NOMO-1 treated with dmso at 0.1 percent for 144 hours (cell line): ENCODE measurements around the gene CRADD.
"Not testable (repeated sequence)": the region's sequence is repeated elsewhere in the genome, so short reads cannot be mapped to it uniquely, and the experiment has no call there.

Source experiments
- DNase-seq: peaks from one replicate; lab custom pipeline; 2025; ENCODE audit not compliant: unreplicated experiment; lab: John Stamatoyannopoulos, UW

CRADD gene

DNA sequence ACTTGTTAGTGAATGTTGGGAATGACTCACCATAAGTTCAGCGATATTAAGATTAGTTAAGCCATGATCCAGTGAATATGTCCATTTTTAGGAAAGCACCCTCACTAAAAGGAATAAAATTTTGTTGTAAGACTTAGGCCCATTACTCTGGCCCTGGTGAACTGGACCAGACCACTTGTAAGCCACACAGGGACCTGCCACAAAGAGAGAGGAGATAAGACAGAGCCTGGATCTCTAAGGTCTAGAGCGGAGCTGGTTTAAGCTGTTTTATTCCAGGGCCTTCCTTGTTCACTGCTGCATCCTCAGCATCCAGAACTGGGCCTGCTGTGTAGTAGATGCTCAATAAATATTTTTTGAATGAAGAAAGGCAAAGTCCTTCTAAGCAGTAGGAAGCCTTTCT is 79.1 kb downstream of the CRADD start:
- no peak for DNase-seq

DNA sequence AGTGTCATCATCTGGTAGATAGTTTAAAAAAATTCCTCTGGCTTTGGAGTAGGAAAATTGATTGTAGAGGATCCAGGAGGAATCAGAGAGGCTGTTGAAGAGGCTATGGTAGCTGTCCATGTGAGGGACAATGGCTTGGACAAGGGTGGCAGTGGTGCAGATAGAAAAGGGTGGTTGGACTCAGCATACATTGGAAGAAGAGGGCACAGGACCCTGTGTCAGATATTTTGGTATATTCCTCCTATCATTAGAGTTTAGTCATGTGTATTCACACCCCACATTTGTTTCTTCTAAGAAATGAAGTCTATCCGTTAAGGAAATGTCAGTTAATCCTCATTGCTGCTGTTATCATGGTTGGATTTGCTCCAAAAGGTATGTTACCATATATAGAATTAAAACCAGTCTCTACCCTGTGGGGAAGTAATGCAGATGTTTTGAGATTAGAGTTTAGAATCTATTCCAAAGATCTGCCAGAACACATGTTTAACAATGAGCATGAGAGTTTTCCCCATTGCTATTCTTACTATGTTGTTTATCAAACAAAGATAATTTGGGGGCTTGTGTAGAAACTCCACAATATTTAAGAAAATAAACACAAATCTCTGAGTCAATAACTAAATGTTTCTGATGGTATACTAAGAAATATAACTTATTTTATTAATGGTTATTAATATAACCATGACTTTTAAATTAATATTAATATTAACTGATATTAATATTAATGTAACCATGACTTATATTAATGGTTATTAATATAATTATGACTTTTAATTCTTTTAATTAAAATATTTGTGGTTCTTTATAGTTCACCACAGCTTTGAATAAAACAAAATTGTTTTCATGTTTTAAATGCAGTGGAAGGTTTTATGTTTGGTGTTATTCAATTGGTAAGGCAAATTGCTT is 80.9 kb downstream of the CRADD start:
- no peak for DNase-seq

DNA sequence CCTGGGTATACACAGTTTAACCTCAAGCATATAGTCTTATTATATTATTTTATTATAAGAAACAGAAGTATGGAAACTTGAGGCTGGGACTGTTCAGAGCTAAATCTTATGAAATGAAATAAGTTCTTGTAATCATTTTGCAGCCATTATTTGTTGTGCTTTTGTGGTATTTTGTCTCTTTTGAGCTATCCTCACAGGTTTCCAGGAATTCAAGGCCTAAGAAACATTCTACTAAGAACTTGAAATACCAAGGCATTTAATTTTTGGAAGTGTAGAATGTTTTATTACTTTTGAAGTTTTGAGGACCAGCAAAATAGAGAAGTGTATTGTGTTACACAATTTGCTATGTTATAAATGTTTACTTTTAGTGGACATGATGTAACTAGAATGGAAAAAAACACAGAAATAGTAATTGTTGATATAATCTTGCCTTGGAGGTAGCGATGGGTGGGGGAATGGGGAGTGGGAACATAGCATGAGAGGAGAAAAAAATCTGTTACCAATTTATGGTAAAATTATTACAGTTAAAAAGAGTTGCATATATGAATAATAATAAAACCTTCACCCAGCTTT is 81.7 kb downstream of the CRADD start:
- DNase-seq, result no peak

DNA sequence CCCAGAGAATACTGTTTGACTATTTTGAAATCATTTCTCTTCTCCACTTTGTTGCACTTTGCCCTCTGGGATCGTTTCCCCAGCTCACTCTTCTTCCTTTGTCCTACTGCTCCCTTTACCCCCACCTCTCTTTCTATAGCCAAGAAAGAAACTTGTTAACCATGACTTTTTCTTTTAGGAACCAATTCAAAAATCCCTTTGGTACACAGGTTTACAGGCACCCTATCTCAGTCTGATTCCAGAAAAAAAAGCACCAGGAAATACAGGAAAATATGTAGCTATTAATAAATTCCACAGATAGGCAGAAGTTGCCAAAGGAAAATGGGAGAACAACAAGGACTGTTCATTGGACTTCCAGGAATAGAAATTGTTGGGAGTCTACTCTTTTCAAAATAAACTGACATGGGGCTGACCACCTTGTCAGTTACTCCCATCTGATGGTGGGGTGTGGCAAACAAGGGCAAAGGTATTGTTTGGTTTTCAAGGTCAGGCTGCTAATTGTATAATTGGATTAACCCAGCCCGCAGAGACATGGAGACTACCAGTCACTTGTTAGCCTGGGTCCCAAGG is 82.4 kb downstream of the CRADD start:
- DNase-seq, result no peak

DNA sequence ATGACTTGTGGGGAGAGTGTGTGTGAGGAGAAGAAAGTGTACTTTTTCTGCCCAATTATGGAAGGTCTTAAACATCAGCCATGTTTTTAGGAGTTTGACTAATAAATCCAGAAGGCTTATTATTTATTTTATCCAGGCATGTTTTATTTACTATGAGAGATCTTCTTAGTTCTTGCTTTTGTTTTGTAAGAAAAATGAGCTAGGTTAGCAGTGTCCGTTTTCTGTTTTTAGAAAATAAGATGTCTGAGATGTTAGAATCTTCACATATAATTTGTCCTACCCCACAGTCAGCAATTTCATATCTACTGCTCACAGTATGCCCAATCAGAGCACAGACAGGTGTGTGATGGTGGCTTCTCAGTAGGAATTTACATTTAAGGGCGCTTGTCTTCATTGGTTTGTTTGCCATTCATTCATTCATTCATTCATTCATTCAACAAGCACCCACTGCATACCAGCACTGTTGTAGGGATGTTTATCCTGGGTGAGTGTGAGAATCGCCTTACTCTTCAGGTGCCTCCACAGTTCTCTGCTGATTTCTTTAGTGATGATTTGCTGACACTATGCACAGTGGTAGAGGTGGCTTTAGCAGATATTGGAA is 83.2 kb downstream of the CRADD start:
- no peak for DNase-seq

DNA sequence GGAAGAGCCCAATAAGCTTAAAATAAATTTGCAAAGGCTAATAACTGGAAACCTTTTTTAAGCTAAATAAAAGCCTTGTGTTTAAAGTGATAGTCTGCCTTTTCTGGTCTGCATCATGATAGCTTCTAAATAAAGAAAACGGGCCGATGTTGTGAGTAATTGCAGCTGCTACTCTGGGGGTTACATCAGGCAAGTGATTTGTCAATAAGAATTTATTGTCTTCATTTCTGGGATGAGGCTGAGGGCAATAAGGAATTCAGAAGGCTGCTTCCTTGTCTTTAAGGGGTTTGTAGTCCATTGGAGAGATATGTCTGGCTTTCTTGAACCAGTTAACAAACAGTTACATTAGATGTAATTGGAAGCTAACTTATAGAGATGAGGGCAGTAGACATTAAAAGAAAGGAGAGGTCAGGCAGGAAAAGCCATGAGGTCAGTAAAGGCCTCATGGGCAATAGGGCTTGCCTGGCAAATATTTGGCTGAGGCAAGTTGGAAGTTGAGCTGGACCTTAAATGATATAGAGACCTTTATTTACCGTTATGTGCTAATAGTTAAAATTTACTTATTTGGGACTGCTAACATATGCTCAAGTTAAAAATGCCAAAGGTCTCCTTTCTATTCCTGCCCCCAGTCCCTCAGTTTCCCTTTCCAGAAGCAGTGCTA is 85.0 kb downstream of the CRADD start:
- DNase-seq, result no peak

DNA sequence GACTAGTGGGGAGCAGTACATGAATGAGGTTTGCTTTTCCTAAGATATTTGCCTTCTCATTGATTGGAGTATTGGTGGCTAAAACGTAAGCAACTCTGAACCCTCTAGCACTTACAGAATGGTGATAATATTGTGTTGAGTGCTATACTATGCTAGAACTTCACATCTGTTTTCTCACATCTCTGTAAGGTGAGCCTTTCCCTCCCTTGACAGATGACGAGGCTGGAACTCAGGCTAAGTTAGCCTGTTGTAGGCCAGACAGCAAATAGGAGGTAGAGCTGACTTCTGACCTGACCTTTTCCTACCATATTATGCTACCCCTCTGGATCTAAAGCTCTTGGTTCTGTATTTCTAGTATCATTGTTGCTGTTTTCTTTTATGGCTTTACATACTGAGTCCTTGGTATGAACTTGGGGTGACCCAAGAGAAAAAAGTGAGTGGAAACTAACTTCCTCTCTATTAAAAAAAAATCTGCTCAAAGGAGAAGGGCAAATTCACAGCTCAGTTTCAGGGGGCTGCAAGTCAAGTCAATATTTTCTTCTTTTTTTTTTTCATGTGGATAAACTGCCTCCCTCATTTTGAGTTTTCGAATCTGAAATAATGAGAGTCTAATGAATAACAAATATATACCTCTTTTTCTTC is 85.9 kb downstream of the CRADD start:
- DNase-seq, result no peak

DNA sequence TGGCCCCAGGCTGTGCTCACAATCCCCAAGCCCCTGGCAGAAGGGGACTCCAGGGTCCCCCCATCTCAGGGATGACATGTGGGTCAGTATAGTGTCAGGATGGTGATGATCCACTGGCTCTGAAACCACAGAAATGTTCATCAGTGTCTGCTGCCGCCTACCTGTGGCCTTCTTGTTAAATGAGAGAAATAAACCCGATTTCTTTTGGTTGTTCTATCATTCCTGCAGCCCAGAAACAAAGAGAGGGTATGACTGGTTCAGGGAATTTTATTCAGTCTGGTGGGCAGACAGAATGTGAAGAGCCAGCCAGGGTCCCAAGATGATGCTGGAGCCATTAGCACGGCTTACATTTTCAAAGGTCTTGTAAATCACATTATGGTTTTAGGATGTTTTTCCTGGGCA is 86.6 kb downstream of the CRADD start:
- DNase-seq, result no peak

DNA sequence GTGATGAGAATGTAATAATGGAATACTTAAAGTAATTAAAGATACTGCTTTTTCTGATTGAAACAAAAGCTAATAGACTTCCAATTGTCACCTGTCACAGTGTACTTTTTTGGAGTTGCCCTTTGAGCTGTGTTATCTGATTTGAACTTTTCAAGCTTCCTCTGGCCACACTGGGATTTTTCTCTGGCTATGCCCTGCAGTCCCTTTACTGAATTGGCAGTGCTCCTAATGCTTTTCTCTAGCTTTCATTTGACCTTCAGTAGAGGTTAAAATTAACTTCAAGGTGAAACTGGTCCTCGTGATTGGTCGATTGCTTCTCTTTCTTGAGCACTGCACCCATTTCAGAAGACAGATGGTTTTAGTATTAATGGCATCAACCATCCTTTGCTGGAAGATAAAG is 89.2 kb downstream of the CRADD start:
- DNase-seq, result no peak

DNA sequence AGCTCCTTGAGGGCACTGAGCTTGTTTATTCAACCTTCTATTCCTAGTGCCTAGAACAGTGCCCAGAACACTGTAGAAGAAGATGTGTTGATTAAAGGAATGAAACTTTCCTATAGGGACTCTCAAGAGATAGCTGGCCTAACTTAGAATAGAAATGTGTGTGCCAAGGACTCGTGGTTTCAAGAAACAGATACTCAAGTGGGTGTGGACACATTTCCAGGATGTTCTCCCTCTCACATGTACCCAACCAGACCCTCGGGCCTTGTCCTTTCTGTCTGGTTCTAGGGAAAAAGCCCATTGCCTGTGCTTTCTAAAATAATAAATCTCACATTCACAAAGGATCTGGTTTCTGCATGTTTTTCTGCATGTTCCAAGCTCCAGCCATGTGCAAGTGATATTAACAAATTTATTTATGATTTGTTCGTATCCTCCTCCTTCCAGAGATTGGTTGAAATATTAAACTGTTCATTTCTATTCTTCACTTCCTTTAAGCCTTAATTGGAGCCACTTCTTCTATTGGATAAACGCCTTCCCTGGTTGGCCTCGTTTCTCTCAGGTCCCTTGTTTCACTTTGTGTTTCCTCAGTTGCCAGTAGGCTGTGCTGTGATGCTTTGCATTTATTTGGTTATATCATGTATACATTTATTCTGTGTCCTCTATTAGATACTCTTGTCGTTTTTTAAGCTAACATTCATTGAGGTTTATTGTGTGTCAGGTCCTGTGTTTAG is 89.8 kb downstream of the CRADD start:
- peak; percentile 51 for DNase-seq

DNA sequence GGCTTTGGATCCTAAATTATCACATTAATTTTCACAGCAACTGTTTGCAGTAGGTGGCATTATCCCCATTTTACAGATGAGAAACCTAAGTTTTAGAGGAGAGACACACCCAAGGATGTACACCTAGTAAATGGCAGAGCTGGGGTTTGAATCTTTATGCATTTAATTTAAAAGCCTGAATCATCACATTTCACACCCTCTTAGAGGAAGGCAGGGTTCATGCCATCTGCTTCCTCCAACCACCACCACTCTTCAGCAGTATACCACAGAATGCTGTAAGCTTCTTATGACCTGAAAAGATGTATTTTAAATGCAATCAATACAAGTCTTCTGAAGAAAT is 90.3 kb downstream of the CRADD start:
- peak; percentile 28 for DNase-seq

DNA sequence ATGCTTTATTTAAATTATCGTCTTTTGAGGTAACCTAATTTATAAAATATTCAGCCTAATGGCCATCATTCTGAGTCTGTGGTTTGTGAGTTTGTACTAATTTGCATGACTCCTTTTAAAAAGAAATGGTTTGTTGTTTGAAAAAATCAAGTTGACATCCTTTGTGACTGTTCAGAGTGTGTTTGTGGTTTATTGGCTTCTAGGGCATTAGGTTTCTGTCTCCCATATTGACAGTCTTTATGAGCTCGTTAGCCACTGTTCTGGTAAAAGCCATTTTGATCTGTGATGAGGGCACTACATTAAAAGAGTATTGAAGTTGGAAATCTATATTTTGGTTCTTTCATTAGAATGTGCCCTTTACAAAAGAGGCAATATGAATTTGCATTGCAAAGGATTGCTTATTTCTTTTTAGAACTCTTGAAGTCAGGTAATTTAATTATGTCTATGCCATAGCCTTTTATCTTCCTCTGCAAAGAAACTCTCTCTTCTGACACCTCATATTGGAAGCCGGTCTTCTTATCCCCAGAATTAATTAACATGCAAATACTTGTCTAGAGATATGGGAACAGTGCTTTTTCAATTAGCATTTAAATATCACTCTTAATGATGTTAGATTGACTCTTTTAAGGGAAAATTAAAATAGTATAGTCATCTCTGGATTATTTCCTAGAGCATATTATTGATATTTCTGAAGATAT is 95.0 kb downstream of the CRADD start:
- no peak for DNase-seq

DNA sequence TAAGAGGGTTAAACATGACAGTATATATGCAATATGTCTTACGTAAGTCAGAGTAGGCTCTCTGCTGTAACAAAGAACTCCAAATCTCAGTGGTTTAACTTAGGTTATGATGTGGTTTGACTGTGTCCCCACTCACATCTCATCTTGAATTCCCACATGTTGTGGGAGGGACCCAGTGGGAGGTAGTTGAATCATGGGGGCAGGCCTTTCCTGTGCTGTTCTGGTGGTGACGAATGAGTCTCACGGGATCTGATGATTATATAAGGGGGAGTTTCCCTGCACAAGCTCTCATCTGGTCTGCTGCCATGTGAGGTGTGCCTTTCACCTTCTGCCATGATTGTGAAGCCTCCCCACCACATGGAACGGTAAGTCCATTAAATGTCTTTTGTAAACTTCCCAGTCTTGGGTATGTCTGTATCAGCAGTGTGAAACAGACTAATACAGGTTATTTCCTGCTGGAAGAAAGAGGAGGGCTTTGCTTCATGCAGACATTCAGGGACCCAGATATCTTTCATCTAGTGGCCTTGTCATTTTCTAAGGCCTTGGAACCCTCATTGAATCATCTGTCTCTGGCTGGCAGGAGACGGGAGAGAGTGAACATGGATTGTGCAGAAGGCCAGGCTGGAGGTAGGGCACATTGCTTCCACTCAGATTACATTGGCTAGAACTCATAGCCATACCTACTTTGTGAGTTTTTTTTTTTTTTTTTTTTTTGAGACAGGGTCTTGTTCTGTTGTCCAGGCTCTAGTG is 96.1 kb downstream of the CRADD start:
- DNase-seq, result peak; percentile 36

DNA sequence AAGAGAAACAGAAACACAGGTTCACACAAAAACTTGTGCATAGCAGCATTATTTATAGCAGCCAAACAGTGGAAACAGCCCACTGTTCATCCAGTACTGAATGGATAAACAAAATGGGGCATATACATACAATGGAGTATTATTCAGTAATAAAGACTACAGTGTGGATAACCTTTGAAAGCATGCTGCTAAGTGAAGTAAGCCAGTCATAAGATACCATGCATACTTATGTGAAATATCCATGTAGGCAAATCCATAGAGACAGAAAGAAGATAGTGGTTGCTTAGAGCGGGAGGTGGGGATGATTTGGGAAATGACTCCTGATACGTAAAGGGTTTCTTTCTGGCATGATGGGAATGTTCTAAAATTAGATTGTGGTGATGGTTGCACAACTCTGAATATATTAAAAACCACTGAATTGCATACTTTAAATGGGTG is 99.4 kb downstream of the CRADD start:
- no peak for DNase-seq

DNA sequence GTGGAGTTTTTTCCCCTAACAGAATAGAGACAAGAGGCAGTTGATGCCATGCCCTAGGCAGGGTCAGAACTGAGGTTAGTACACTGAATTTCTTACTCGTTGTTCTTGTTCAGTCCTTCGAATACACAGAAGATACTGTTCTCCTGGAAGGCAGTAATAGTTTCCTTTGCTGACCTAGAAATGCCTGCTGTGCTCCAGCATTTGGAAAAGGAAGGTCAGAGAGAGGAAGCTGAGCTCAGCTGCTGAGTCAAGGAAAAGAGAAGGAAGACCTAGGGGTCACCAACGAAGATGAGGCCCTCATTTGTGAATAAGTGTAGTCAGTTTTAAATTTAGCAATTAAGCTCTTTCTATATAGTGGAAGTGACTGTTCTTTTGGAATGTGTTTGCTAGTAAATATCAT is 100.1 kb downstream of the CRADD start:
- DNase-seq, result no peak

DNA sequence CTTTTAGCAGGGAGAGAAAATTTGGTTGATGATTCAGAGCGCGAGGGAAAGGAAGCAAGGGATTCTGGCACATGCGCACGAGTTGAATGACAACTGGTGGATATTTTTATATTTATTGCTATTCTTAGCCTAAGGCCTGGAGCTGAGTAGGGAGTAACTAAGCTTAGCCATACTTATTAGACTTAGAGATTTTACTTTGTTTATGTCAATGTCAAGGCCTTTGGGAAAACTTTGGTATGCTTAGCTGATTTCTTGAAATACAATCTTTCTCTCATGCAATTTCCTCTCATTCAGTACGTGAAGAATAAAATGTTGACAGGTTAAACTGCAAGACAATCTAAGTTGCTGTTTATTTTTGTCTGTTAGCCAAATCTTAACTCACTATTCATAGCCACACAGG is 101.1 kb downstream of the CRADD start:
- no peak for DNase-seq

DNA sequence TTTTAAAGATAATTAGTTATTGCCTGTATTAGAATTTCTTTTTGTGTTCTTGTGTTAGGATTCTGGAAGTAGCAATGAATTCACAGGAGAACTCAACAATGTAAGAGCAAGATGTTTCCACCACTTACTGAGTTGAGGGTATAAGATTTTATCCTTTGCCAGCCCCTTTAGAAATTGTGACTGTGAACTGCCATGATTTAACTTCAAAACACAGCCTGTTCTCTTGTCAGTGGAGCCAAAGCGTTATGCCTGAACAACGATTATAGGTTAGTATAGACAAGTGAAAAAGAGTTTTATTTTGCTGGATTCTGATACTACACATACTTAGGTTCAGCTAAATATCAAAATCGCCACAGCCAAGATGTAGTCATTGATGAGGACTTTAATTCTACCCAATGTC is 101.6 kb downstream of the CRADD start:
- no peak for DNase-seq

DNA sequence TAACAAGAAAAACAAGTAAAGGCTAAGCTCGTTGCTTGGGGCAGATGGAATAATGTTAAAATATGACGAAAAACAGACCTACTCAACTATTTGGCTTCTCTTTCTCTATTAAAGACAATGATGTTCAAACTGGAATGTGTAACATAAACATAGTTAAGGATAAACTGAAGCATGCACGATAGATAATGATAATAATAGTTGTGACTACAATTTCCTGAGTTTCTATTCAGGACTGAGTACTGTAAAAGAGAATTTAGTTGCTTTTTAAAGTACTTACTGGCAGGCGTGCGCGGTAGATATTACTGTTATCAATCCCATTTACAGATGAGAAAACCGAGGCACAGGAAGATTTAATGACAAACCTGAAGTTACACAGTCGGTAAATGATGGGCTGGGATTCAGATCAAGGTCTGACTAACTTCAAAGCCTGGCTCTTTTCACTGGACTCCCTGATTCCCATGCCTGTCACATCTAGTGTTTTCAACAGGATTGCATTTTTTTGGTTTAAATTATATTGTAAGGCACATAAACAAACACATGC is 103.0 kb downstream of the CRADD start:
- DNase-seq, result no peak

DNA sequence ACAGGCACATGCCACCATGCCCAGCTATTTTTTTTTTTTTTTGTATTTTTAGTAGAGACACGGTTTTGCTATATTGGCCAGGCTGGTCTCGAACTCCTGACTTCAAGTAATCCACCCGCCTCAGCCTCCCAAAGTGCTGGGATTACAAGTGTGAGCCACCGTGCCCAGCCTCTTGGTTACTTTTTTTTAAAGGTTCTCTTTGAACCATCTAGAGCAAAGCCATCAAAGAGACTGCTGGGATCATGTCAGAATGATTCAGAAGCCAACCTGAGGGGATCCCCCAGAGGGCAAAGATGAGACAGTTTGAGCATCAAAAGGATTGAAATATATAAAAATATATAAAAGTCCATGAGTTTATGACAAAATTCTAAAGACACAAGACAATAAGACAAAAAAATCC is 103.7 kb downstream of the CRADD start:
- DNase-seq, result not testable (repeated sequence)
